A172 (cell line): ENCODE results near the gene SGMS1. TPM values are rescaled to one million over a fixed set of nuclear protein-coding genes. Genes with fewer than 3 reads are reported as not detected.
"Not testable (repeated sequence)": the region's sequence is repeated elsewhere in the genome, so short reads cannot be mapped to it uniquely, and the experiment has no call there.

Experiments used
- DNase-seq: peaks from one replicate; pipeline ENCODE4 v3.0.0-alpha.2; 2015; ENCODE audit warnings: low spot score
- total RNA-seq: library from RNA; depleted of rRNA; stranded (reverse); fragments of >200 nt; shearing (Covaris generic); gene quantifications from 2 replicates; pipeline ENCODE4 v1.2.3, GENCODE V29; 2014

Gene SGMS1
- total RNA-seq, 1 experiment from 2014 or later: 24.3 TPM

DNA sequence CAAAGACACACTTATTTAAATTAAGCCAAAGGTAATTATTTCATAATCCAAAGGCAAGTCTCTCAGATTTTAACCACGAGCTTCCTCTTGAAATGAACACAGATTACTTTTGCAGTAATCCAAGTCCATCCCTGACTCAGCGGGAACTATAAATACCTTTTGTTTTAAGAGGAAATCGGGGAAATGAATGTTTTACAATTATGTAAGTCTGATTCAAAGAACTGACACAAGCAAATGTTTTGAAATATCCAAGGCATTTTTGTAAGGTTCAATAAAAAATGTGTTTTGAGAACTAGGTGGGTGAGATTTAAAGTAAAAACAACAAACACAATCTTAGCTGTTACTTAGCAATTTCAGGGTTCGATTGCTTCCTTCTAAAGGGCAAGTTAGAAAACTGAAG lies 192.6 kb downstream of the SGMS1 start:
- DNase-seq: peak; percentile 6

DNA sequence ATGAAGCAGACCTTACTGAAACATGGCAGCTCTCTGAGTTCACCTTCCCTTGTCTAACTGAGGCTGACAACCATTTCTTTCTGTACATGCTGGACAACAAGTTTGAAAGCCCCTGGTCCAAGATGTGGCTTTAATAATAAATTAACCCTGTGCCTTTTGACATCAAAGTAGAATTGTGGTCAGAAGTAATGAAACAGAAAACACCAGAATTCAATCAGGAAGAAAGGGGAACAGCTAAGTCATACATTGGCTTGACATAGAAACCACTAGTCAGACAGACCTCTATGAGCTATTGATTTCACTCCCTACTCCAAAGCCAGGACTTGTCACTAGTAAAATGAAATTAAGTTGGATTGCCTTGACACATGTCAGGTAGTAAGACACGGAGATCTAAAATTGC lies 197.3 kb downstream of the SGMS1 start:
- no peak for DNase-seq

DNA sequence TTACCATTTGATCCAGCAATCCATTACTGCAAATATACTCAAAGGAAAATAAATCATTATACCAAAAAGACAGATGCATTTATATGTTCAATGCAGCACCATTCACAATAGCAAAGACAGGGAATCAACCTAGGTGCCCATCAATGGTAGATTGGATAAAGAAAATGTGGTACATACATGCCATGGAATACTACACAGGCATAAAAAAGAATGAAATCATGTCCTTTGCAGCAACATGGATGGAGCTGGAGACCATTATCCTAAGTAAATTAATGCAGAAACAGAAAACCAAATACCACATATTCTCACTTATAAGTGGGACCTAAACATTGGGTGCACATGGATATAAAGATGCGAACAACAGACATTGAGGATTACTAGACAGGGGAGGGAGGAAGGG lies 198.5 kb downstream of the SGMS1 start:
- DNase-seq: not testable (repeated sequence)

DNA sequence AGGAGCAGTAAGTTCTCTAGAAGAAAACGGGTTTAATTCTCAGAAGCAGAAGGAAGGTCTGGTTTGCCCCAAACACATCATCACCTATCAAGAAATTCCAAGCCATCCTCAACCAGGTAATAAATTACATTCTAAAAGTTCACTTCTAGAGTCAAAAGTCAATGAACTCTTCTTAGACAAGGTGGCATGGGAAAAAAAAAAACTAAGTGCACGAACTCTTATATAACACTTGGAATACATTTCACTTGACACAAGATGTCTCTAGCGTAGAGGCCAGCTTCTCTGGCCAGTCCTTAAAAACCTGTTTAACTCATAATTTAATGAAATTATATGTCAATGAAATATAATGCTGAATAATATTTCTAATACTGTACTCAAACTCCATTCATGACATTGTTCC lies 200.3 kb downstream of the SGMS1 start:
- no peak for DNase-seq

DNA sequence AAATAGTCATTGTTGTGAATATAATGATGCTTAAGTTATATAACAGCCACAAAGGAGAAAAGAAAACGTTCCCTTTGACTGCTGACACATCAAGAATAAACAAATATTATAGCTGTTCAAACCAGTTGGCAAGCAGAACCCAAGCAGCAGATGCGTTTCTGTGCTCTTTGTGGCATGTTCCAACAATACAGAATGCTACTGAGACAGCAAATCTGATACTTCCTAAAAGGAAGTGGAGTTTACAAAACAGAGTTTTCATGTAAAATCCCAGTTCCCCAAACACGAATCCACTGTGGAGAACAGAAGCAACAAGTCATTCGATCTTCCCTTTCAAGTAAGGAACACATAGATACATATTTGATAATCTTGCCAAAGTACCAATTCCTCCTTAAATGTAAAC lies 201.5 kb downstream of the SGMS1 start:
- DNase-seq: no peak

DNA sequence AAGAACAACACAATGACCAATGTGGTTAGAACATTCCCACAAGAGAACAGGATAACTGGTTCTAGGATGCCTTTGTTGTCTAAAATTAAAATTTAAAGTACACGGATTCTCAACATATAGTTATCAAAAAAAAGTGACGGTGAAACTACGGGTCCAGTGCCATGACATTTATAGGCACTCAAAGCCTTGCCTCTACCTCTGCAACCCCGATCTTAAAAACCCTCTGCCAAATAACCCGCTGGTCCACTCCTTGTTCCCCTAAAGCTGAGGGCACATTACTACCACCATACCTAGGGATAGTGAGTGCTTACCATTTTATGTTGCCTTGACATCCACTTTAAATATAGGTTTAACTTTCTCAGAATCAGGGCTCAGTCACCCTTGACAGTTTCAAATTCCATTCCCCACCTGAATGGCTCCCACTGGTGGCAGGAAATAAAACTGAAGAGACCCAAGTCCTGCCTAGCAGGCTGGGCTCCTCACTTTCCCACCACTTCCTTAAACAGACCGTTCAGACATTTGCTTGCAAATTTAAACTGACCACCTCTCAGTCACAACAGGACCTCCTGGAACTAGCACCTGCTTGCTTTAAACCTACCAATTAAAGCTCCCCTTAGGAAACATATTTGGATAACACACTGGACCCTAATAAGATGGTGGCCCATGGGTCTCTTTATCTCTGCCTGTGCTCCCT lies 202.6 kb downstream of the SGMS1 start:
- peak; percentile 30 for DNase-seq

DNA sequence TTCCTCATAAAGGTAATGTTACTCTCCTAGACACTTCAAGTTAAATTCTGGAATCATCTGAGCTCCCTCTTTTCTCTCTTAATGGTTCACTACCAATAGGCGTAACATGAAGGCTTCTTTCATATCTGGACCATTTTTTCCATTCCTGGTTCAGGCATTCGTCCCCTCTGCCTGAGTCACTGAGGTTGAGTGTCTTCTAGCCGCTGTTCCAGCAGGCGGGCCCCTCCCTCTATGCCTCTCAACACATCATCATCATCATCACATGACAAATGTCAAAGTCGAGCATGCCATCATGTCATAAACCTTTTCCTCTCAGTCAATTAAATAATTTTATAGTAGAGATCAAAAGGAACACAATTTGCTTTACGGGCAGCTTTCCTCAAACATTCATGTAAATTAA lies 203.6 kb downstream of the SGMS1 start:
- no peak for DNase-seq

DNA sequence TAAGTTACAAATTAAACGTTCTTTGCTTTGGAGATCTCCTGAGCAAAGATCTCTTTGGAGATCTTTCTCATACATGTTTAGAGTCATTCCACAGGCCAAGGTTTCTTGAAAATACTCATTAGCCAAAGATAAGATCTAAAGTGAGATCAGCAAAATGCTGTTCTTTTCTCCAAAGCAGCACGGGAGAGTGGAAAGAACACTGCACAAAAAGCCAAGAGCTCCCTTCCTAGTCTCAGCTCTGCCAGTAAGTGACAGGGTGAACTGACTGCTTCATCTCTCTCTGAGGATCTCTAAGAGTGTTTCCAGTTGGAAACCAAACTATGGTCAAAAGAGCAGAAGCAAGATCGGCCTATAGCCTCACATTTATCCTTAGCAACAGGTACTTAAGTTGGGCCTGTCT lies 204.0 kb downstream of the SGMS1 start:
- DNase-seq: no peak

DNA sequence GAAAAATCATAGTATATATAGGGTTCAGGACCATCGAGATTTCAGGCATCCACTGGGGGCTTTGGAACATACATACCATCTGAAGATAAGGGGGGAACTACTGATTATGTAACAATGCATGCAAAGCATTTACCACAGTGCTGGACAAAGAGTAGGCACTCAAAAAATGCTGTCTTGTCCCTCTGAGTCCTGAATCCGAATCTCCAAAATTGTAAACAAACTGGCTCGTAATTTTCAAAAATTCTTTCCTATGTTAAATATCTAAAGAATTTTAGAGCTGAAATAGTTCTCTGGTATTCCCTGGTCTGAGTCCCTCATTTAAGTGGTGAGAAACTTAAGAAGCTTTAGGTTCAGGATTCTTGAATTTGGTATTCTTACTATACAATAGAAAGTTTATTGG lies 204.7 kb downstream of the SGMS1 start:
- no peak for DNase-seq

DNA sequence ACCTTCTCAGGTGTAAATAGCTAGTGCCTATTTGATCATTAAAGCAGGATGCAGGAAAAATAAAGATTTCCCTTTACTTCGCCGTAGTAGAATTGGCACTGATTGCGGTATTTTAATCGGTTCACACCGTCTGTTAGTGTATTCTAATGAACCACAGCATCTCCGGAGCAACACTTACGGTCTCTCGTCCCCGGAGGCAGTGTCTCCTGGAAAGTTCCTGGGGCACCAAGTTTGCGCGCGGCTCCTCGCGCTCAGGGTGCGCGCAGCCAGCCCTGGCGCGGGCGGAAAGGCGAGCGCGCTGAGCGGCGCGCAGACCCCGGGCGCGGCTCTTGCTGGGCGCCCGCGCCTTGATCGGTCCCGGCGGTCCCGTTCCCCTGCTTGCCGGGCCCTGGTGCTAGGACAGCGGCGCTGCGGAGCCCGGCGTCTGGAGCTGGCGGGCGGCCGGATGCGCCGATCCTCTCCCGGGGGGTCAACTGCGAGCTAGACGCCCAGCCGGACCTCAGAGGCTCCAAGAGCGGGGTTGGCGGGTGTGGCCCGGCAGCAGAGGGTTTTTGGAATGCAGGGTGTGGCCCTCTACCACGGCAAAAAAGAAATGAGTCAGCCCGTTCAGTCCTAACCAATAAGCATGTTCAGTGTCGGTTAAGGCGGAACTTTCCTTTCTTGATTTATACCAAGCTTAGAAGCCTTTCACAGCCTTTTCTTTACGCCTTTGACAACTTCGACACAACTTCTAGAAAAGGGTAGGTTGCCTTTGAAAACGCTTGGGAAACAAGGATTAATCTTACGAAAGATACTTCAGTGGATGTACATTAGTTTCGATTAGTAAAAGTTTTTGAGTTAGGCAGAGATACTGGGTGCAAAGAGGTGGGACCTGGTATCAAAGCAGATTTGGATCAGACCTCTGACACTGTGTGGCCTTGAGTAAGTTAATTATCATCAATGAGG lies 205.6 kb downstream of the SGMS1 start:
- DNase-seq: peak; percentile 90

DNA sequence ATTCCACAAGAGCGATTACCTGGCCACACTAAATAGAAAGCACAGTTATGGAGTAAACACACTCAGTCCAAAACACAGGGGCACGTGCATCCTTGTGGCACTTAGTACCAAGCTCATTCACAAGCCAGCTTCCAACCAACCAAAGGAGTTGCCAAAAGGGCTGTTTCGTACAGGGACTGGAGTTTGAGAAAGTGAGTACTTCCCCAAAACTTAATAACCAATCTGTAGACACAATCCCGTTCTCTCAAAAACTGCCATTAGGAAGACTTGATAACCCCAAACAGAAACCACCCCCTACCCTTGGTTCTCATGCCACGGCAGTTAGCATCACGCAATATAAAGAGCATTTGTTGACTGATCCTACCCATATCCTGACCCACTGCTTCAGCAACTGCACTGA lies 206.3 kb downstream of the SGMS1 start:
- peak; percentile 27 for DNase-seq

DNA sequence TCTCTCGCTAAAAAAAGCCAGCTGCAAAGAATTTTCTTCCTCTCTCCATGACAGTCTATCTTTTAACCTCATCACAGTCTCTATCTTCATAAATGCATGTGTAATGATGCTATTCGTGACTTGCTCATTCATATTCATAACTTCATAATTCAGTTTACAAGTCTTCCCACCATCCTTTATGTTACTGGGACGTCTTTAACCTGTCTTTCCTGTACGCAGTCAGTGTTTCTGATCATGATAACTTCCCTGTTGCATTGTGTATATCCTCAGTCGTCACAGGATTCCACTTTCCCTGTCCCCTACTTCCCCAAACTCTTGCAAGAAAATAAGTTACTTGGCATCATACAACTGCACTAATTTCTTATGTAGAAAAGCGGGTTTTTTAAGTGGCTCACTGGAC lies 206.9 kb downstream of the SGMS1 start:
- DNase-seq: no peak

DNA sequence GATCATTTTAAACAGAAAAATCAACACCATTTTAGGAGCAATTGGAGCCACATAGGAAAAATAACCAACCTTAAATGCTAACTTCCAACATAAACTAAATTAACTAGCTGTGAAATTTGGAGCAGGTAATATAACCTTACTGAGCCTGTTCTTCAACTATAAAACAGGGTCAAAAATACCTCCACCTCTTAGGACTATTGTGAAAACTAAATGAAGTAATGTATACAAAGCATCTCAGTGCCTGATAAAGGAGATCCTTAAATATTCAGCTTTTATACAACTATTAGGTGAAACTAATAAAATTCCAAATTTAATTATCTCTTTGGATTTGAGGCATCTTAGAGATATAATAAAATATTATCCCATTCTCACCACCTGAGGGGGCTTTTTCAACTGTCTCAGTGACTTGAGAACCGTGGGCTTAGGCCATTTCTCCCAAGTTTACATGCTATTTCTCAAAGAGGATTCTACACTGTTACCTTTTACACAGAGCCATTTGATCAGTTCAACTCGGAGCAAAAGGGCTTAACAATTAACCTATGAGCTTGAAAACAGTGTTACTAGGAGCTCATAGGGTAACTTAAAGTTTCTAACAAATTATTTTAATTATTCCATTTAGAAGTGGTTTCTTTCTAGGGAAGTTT lies 207.5 kb downstream of the SGMS1 start:
- no peak for DNase-seq

DNA sequence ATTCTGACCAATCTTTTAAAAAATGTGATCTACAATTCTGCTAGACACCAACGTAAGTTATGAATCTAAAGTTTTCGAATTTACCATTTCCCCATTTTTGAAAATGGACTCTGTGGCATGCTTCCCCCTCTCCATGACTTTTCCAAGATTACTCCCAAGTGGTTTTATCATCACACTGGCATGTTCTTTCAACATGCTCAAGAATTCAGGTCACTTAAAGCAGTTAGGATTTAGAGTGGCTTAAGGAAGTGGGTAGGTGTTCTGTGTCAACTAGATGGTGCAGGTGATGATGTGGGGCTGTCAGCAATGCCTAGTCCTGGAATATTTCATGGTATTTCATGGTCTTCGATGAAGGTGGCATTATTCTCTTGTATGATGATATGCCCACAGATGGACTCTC lies 208.5 kb downstream of the SGMS1 start:
- no peak for DNase-seq

DNA sequence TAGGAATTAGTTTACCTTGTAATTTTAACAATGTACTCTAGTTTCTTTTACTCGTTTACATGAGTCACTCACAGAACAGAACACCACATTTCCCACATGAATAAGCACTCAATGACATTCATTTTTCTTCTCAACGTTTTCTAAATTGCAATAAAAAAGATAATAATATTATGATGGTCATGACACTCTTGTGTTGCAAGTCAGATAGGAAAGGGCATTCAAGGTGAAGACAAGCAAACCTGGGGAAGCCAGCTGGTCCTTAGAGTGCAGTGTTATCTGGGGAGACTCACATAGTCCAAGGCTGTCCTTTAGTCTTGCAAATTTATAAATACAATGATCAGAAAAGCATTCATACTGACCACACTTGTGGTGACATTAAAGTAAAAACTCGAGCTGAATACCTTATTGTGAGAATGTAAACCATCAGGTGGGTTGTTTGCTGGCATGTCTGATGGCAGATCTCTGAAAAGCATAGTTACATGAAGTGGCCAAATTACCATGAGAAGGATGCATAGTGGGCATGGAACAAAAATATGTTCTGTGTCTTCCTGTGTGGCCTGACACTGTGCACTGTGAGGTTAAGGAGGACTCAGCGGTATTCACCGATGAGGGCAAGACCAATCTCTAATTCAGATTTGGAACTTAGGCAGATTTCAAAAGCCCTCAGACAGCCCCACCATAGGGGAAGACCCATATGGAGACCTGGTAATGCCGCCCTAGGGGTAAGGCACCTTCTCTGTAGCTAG lies 213.5 kb downstream of the SGMS1 start:
- peak; percentile 2 for DNase-seq

DNA sequence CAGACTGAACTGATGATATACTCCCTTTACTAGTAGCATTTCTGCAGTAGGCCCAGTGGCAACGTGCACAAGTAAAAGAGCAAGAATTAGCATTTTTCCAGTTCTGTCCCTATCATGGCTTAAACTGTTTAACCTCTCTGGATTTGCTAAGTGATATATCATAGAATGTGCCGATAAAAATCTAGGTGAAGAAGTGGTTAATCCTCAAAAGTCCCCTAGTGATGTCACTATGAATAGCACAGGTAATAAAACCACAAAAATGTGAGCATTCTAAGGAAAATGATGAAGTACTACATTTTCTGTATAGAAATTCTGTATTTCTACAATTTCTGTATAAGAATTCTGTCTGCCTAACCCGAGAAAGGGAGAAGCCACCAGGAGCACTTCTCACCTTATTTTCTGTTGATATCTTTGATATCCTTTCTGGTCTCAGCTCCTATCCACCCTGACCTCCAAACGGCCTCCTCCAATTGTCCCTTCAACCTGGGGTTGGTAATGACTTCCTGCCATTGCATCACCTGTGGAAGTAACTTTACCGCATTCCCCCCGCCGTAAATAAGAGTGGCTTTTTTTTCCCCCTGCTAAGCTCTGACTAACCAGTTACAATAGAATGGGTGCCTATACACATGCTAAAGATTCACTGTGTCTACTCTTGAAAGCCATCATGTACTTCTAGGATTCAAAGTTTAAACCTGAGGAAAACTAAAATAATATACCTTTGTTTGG lies 216.5 kb downstream of the SGMS1 start:
- DNase-seq: no peak

DNA sequence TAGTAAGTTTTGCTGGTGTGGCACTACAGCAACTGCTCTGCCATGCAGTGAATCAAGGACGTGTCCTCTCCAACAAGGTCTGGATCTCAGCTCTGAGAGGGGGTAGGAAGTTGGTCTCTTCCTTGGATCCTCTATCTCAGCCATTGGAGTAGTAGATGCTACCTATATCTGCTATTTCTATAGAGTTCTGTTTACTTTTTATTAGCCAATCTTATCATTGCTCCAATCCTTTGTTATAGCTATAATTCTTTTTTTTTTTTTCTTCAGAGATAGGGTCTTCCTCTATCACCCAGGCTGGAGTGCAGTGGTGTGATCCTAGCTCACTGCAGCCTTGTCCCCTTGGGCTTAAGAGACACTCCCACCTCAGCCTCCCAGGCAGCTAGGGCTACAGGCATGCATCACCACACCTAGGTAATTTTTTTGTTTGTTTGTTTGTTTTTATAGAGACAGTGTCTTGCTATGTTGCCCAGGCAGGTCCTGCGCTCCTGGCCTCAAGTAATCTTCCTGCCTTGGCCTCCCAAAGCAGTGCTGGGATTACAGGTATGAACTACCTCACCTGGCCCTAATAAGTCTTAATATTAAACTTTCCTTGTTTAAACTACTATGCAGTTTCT lies 217.2 kb downstream of the SGMS1 start:
- DNase-seq: no peak

DNA sequence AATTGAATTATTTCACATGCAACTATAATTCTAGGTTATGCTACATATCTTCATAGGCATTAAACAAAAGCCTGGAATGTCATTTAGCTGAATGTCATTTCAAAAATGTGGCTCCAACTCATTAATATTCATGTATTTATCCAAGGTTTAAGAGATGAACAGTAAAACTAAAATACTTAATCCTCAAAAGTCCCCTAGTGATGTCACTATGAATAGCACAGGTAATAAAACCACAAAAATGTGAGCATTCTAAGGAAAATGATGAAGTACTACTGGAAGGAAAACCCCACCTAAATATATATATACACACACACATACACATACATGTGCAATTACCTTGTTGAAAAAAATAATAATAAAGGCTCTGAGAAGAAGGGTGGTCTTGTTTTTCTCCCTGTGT lies 218.0 kb downstream of the SGMS1 start:
- DNase-seq: no peak

DNA sequence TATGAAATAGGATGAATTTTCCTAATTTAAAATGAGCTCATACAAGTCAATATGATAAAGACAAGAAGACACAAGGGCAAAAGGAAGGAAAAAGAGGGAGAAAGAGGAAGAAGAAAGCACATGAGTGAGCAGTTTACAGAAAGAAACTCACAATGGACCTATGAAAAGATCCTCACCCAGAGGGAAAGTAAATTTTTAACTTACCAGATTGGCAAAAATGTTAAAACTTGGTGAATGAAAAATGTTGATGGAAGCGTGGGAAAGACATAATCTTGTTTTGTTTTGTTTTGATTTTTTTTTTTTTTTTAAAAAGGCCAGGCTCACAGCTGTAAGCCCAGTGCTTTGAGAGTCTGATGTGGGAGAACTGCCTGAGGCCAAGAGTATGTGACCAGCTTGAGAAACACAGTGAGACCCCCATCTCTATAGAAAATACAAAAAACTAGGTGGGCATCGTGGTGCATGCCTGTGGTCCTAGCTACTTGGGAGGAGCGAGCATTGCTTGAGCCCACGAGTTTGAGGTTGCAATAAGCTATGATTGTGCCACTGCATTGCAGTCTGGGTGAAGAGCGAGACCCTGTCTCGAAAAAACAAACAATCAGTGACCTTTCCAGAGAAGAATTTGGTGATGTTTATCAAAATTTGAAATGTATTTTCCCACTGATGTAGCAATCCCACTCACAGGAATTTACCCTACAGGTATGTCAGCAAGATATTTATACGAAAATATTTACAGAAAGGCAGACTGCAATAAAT lies 219.6 kb downstream of the SGMS1 start:
- no peak for DNase-seq

DNA sequence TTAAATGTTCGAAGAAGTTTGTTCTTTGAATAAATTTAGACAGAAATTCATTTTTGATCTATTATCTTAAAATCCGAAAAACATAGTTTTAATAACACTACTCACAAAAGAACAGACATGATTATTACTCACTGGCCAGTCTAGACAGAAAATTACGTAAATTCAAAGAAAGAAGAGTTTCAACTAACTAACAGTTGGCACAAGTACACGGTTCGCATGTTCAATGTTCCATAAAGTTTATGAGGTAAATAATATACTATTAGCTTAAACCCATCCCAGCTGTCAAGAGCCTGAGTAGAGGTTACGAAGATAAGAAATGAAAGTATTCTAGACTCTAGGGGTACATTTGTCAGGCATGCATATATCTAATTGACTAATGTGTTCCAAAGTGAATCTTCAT lies 220.7 kb downstream of the SGMS1 start:
- DNase-seq: no peak
